ENCODE results near the gene DPP3. TPM values are rescaled to one million over a fixed set of nuclear protein-coding genes. Genes with fewer than 3 reads are reported as not detected.

The DPP3 gene
- total RNA-seq, 1 donor from 2014 or later, result 52.7 TPM

DNA sequence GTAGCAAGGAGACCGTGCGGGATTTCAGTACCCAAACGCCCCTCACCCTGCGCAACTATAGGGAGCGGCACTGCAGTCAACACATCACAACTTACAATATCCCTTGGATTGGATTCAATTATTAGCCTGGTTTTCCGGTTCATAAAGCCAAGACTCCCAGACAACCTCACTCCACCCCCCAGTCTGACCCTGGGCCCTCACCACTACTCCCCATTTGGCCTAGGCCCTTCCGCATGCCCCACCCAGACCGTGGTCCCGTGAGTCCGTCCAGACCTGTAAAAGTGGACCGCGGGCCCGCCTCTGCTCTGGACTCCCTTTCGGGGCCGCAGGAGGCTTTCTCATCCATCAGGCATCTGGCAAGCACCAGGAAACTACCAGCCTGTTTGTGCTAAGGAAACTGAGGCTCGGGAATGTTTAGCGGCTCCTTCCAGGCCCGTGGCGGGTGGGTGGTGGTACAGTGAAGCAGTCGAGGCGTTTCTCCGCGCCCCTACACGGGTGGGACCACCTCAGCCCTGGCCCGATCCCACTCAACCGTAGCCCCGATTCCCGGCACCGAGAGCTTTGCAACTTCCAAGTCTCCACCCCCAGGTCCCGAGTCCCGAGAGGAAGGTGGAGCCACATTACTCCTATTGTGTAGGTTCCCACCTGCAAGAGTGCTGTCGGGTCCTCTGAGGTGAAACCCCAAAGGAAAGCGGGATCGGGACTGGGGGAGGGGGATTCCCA lies 679 bp upstream of the DPP3 start:
- peak; percentile 46 for DNase-seq (ENCODE audit: low read depth)

DNA sequence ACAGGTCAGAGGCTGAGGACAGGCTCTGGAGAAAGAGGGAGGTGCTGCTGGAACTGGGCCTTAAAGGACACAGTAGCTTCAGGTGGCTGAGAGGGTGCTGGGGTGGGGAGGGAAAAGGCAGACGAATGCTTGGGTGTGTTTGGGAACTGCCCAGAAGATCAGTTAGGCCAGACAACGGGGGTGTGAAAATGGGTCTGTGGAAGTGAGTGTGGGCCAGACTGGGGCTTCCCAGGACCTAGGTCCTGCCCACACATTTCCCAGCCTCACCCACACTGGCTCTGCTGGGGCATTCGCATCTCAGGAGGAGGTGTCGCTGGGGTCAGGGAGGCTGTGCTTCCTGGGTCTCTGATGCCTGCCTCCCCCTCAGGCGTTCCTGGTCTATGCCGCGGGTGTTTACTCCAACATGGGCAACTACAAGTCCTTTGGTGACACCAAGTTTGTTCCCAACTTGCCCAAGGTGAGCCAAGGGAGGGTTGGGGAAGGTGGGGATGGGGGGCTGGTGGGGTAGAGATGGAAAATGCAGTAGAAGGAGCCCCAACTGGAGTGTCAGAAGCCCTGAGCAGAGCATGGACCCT lies 4.7 kb downstream of the DPP3 start:
- no peak for DNase-seq (ENCODE audit: low read depth)

DNA sequence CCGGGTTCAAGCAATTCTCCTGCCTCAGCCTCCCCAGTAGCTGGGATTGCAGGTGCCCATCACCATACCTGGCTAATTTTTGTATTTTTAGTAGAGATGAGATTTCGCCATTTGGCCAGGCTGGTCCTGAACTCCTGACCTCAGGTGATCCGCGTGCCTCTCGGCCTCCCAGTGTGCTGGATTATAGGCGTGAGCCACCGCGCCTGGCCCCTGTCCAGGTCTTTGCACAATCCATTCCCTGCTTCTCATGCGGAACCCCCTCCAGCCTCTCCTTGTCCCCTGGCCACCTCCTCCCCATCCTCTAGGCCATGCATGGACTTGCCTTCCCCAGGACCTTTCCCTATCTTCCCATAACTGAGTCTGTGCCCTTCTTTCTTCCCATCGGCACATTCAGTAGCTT lies 8.7 kb downstream of the DPP3 start:
- no peak for DNase-seq (ENCODE audit: low read depth)

GRCh38 chr11:66489636-66490035 lies 9.4 kb downstream of the DPP3 start:
- DNase-seq (ENCODE audit: low read depth), result no peak

- DNase-seq (ENCODE audit: low read depth), result no peak
These were observed 11.2 kb downstream of the DPP3 start for GRCh38 chr11:66491315-66491935.

DNA sequence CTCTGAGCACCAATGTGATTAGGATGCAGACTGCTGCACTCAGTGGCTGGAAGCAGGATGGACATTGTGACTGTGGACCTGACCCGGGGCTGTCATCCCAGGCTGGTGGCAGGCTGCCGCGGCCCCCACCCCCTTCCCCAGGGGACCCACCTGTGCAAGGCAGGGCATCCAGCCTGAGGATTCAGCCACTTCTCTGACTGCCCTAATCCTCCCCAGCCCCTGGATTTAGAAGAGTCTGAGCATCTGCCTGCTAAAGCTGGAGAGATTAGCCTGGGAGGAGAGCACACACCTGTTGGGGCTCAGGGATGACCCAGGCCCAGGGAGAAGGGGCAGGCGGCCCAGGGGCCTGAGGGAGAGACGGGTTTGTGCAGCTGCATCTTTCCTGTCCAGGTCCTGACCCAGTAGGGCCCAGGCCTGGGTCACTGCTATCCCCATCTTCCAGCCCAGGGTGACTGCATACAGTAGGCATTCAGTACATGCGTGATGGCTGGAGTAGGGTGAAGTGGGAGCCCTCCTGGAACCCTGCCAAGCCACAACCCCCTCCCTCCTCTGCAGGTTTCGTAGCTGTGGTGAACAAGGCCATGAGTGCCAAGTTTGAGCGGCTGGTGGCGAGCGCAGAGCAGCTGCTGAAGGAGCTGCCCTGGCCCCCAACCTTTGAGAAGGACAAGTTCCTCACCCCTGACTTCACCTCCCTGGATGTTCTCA lies 12.1 kb downstream of the DPP3 start:
- DNase-seq (ENCODE audit: low read depth), result no peak

DNA sequence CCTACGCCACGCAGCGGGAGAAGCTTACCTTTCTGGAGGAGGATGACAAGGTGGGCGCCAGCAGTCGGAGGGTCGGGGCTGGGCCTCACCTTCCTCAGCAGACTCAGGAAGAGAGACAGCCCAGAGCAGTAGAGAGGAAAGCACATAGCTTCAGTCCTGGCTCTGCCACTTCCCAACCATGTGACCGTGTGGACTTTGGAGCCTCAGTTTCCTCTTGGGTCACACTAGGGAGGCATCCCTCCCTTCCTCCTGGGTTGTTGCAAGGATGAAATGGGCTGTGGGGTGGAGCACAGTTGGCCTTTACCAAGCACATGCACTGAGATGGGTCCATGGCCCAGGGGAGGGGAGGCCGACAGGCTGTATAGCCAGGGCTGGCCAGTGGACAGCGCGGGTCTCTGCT lies 12.9 kb downstream of the DPP3 start:
- no peak for DNase-seq (ENCODE audit: low read depth)

- no peak for DNase-seq (ENCODE audit: low read depth)
These were observed 14.2 kb downstream of the DPP3 start for GRCh38 chr11:66494458-66494857.

DNA sequence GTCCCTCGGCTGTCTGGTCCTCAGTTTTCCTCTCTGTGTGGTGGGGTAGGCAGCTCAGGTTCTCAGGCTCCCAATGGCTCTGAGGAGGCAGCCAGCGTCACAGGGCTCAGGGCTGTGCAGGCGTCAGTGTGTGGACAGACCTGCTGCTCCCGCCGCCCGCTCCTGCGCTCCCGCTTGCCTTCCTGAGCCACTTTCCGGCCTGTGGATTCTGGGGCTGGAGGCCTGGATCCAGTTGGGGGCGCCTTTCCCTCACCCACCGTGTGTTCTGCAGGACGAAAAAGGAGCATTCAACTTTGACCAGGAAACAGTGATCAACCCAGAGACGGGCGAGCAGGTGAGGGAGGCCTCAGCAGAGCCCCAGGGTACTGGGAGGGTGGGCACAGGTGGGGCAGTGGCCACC lies 14.7 kb downstream of the DPP3 start:
- no peak for DNase-seq (ENCODE audit: low read depth)

GRCh38 chr11:66495401-66495854 lies 15.2 kb downstream of the DPP3 start:
- no peak for DNase-seq (ENCODE audit: low read depth)

- no peak for DNase-seq (ENCODE audit: low read depth)
These were observed 17.0 kb downstream of the DPP3 start for GRCh38 chr11:66497206-66497605.

GRCh38 chr11:66498506-66498905 lies 18.3 kb downstream of the DPP3 start:
- DNase-seq (ENCODE audit: low read depth), result no peak

DNA sequence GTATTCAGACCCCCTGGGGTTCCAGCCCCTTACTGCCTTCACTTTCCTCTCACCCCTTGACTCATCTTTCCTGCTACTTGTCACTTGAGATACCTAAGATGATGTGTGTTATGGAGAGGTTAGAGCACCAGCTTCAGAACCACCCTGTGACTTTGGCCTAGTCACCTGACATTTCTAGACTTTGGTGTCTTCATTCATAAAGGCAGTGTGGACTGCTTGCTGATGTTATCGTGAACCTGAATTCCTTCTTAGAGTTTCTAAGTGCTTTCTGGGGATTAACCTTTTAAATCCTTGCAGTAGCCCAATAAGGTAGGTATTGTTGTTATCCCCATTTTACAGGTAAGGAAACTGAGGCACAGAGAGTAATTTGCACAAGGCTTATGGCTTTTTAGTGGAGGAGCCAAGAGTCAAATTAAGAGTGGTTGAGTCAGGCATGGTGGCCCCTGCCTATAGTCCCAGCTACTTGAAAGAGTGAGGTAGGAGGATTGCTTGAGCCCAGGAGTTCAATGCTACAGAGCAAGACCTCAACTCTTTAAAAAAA lies 25.1 kb downstream of the DPP3 start:
- no peak for DNase-seq (ENCODE audit: low read depth)

DNA sequence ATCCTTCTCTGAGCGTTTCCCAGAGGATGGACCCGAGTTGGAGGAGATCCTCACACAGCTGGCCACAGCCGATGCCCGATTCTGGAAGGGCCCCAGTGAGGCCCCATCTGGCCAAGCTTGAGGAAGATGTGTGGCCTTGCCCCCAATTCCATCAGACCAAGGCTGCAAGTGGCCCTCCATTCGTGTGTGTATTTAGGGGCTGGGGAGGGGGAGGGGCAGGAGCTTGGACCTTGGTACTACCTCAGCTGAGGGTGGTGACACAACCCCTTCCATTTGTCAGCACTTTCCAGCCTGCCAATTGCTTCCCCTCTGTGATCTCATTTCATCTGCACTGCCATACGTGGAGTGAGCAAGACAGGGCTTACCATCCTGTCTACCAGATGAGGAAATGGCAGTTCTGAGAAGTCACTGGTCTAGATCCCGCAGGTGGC lies 28.9 kb downstream of the DPP3 start:
- no peak for DNase-seq (ENCODE audit: low read depth)

DNA sequence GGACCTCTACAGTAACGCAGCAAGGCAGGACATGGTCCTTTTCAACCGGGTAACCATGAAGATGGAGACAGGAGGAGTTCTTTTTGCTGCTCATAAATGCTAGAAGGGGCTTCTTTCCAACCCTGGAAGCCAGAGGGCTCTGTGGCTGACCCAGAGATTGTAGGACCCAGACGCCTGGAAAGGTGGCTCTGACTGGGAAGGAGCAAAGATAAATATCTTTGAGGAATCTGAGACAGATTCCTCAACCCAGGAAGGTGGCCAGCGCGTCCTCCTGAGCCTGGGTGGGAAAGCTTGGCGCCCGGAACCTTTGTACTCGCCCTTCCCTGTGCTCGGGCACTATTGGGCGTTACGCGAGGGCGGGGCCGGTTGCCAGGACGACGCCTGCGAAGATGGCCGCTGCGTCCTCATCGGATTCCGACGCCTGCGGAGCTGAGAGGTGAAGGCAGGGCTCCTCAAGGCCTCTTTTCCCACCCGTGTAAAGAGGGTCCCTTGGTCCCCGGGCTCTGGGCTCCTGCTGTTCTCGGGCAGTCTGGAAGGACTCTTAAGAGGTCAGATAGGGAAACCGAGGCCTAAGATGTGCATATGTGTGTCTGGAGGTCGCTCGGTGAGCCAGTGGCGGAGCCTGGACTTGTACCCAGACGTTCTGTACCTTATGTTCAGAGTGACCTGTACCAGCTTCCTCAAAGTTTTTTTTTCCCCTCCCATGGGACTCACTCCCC lies 30.2 kb downstream of the DPP3 start, which contains the start of gene BBS1:
Gene BBS1 (plus strand): TSS at position 365 of the 719 bp plus-strand sequence. CDS start 25 bp downstream, at position 390.
- DNase-seq (ENCODE audit: low read depth), result peak; percentile 81

DNA sequence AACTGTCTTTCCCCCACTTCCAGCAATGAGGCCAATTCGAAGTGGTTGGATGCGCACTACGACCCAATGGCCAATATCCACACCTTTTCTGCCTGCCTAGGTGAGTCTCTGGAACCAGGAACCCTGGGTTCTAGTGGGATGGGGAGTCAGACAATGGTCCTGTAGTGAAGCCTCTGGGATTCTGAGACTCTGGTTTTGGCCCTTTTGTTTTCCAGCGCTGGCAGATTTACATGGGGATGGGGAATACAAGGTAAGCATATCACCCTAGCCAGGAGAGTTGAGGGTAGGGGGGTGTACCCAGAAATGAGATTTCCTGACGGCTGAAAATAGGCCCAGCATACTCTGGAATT lies 30.7 kb downstream of the DPP3 start:
- no peak for DNase-seq (ENCODE audit: low read depth)

- DNase-seq (ENCODE audit: low read depth), result no peak
These were observed 43.4 kb downstream of the DPP3 start for GRCh38 chr11:66523611-66524010.

DNA sequence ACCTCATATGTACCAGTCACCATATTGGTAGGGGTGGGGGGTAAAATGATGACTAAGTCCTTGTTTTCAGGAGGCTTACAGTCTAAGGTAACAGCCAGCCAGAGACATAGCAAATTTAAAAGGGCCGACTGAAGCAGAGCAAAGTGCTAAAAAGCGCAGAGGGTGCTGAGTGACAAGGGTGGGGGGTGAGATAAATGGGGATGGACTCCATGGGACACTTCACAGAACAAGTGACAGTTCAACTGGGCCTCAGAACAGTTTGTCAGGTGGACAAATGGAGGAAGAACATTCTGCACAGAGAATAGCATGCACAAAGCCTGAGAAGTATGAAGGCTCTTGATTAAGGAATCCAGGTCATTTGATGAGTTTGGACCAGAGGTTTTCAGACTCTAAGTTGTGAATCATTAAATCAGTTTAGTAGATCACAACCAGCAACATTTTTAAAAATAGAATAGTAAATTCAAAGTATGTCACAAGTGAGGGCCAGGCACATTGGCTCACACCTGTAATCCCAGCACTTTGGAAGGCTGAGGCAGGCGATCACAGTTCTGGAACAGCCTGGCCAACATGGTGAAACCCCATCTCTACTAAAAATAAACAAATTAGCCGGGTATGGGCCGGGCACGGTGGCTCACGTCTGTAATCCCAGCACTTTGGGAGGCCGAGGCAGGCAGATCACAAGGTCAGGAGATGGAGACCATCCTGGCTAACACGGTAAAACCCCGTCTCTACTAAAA lies 44.2 kb downstream of the DPP3 start:
- no peak for DNase-seq (ENCODE audit: low read depth)

DNA sequence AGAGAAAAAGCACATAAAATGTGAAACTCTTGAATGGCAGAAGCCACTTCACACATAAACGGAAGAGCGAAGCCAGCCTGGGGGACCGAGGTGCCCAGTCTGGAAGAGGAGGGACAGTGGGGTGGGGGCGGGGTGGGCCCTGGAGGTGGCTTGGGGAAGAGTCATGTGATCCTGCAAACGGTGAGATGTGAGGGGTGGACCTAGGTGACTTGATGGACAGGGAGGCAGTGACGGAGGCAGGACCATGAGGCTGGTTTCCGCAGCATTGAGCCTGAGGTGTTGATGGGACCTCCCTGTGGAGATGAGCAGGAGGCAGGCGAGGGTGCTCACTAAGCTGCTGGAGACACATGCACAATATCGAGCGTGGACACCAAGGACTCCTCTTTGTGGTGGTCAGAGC lies 48.8 kb downstream of the DPP3 start:
- no peak for DNase-seq (ENCODE audit: low read depth)

GRCh38 chr11:66529655-66530054 lies 49.4 kb downstream of the DPP3 start:
- no peak for DNase-seq (ENCODE audit: low read depth)

Measured in myocyte (in vitro differentiated cells).